ENCODE data around the gene LRRC31.

- TF ChIP-seq CTCF (IDR thresholded peaks at IDR 0.05; ENCODE audit: insufficient read depth, low read length, poor library complexity, severe bottlenecking) = no peak
- TF ChIP-seq EZH2phosphoT487 (conservative IDR thresholded peaks at IDR 0.05; ENCODE audit: low read length) = no peak
Measured at GRCh38 chr3:169815590-169816150, 54.1 kb downstream of the LRRC31 start.

Data from SU-DHL-6 (cell line).